GM21528 (cell line): ENCODE results near the gene FLOT2.
"Not testable (repeated sequence)": the region's sequence is repeated elsewhere in the genome, so short reads cannot be mapped to it uniquely, and the experiment has no call there.

ENCODE experiments used
- ATAC-seq: cut with Tn5 transposase; IDR thresholded peaks from one replicate; pipeline ENCODE4 v1.9.1; 2021; ENCODE audit warnings: mild to moderate bottlenecking, moderate library complexity; ENCODE audit not compliant: unreplicated experiment, low FRiP score

The FLOT2 gene

GRCh38 chr17:28897769-28898526 is 415 bp upstream of the FLOT2 start:
- ATAC-seq = no peak

GRCh38 chr17:28896491-28896883 is 1.0 kb downstream of the FLOT2 start:
- ATAC-seq = no peak

DNA sequence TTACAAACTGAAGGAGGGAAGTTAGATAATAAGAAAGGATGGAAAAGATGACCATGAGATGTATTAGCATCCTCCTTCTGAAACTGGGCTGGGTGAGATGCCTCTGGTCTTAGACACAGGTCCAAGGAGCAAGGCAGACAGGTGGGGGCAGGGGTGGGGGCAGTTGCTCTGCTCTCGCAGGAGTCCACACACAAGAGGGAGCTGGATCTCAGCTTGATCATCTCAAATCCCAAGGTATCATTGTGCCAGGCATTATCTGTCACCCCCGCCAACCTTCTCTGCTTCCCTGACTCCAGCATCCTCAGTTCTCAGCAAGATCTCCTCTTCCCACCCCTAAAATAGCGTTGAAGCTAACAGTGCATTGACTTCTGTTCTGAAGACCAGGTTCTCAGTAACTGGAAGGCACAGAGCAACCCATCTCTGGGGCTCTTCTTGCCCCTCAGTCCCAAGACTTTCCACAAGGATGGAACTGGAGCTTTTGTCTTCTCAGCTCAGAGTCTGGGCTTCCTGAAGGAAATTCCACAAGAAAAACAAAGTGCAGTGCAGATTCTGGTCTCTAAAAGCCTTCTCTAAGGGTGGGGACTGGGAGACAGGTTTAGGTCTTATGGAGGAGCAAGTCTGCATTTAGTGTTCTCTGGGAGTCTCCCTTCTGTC is 1.6 kb downstream of the FLOT2 start:
- no peak for ATAC-seq

- not testable (repeated sequence) for ATAC-seq
These were observed 4.0 kb downstream of the FLOT2 start for GRCh38 chr17:28893248-28894183.

- ATAC-seq = no peak
These were observed 5.5 kb downstream of the FLOT2 start for GRCh38 chr17:28892024-28892423.

GRCh38 chr17:28891201-28891600 is 6.3 kb downstream of the FLOT2 start:
- no peak for ATAC-seq

DNA sequence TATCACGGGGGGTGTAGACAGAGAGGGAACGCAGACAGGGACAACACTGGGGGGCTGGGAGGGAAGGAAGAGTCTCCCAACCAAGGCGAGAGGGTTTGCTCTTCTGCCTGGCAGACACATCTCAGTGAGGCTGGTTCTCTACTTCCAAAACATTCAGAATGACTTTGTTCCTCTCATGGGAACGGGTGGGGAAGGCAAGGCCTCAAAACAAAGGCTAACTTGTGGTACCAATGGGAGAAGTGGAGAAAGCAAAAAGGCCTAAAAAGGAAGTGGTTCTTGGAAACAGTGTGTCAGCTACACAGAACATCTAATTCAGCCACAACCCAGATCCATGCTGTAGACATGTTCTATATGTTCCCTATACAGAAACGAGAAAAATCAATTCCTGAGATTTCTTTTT is 7.5 kb downstream of the FLOT2 start:
- no peak for ATAC-seq

GRCh38 chr17:28888832-28889231 is 8.7 kb downstream of the FLOT2 start:
- ATAC-seq = no peak

DNA sequence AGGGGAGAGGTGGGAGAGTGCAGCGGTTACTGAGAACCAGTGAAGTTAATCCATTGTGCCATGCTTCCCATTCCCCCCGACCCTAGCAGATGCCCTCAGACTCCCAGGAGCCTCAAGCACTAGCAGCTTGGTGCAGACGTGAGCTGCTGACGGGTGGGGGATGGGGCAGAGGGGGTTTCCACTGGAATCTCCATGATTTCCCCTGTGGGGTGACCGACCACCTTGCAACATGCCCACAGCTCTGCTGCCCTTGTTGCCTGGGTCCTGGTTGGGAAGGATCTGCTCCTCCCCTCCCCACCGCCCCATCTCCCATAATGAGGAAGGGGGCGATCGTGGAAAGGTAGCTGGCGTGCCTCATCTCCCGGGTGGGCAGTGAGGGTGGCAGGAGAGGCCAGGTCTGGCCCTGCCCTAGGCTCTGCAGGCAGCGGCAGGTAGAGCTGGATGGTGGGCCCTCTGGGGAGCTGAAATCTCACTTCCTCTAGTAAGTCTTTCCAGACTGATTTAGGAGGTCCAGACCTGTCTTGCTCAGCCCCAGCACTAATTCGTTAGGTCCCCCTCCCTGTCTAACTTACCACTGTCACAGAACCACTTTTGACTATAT is 9.6 kb downstream of the FLOT2 start:
- ATAC-seq = no peak

DNA sequence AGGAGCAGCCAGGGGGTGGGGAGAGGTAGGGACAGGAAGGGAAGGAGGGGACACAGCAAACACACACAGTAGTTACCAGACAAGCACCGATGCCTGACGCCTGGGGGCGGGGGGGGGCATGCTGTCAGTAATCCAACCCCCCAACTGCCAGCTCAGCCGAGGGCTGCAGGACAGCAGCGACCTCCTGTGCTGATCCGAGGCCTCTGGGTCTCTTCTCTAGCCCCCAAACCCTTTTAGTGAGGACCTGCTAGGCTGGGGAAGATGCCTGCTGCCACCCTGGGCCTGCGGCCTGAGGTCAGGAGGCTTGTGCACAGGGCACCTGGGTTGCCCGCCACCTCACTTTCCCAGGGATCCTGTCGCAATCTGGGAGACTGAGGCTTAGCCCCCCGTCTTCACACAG is 11.6 kb downstream of the FLOT2 start:
- no peak for ATAC-seq

DNA sequence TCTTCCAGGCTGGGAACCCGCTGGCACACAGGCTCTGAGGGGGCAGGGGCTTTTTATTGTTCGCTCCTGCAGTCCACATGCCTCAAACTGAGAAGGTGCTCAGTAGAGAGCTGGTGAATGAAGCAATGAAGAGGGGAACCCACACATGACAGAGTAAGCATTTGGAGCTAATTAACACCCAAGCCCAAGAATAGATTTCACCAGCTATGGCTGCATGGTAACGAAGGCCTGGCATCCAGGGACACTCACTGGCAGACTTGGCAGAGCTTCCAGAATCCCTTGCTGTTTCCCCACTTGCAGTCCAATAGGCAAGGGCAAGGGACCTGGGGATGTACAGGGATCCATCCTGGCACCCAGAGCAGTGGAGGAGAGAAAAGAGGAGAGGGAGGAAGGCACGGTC is 12.2 kb downstream of the FLOT2 start:
- ATAC-seq = no peak

GRCh38 chr17:28883967-28884702 is 13.4 kb downstream of the FLOT2 start:
- ATAC-seq = no peak

DNA sequence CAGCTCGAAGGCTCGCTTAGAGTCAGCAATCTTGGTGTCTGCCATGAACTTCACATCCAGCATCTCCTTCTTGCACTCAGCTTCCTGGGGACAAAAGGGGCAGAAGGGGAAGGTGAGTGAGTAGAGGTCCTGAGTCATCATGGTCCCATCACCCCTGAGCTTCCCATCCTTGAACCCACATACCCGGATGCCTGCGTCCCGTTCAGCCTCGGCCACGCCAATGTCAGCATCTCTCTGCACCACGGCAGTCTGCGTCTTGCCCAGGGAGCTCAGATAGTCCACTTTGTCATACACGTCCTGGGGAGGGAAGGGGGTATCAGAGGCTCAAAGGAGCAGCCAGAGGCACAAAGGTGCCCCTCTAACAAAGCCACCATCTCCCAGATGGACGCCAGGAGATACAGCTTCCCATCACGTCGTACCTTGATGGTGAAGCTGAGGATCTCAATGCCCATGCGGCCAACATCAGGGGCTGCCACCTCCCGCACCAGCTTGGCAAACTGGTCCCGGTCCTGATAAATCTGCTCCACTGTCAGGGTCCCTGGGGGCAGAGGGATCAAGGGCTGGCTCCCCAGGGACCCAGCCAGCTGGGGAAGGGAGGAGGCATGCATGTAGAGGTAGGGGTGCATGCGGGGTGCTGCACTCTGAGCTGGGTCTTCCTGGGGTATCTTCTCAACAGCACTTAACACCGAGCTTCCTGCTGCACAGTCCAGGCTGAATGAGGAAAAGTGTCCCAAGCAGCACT is 15.2 kb downstream of the FLOT2 start:
- ATAC-seq = no peak

GRCh38 chr17:28881533-28882056 is 15.9 kb downstream of the FLOT2 start:
- ATAC-seq = no peak

DNA sequence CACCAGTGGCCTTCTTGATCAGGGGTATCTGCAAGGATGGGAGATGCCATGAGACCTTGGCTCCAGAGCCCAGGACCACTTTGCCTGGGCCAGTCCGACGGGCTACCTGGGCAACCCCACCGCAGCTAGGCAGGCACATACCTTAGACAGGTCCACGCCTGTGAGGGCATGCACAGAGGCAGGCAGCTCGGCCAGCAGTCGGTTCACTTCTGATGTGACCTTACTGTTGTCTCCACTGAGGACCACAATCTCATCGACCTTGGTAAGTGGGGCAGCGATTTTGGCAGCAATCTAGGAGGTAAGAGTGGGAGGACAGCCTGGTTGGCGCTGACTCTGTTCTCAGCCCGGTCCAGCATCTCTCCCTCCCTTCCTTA is 17.0 kb downstream of the FLOT2 start:
- no peak for ATAC-seq

DNA sequence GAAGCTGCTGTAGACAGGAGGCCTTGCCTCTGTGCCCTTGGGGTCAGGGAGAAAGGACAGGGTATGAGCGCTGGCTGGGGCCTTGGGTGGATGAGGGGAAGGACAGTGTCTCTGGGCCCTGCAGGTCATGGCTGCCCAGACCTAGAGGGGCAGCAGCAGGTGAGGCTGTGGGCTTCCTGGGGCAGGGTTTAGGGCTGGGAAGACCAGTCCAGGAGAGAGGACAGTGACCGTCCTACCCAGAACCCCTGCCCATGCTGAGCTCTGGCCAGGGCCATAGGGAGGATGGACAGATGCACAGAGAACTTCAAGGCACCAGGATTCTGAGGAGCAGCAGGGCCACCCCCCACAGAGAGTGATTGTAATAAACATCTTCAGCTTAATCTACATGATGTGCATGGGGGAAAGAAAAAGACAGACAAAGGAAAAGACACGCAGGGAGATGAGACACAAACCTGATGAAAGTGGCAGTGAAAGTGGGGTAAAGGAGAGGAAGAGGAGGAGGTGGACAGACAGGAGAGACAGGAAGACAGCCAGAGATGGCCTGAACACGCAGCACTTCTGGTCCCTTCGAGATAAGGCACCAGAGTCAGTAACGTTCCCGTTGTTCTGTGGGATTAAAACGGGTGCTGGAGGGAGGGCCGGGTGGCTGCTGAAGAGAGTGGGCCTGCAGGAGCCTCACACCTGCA is 17.5 kb downstream of the FLOT2 start:
- ATAC-seq = no peak

DNA sequence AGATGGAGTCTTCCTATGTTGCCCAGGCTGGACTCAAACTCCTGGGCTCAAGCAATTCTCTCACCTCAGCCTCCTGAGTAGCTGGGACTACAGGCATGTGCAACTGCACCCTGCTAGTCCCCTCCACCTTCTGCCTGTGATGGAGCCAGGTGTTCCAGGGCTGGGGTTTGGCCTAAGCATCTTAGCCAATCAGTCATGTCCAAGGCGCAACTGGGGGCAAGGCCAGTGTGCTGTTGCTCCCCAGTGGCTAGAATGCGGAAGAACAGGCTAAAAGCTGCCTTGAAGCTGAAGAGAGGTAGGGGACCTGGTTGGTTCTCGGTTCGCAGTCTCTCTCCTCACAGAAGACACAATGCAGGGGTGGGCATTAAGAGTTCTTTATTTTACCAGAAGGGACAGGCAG is 18.6 kb downstream of the FLOT2 start:
- ATAC-seq = no peak

DNA sequence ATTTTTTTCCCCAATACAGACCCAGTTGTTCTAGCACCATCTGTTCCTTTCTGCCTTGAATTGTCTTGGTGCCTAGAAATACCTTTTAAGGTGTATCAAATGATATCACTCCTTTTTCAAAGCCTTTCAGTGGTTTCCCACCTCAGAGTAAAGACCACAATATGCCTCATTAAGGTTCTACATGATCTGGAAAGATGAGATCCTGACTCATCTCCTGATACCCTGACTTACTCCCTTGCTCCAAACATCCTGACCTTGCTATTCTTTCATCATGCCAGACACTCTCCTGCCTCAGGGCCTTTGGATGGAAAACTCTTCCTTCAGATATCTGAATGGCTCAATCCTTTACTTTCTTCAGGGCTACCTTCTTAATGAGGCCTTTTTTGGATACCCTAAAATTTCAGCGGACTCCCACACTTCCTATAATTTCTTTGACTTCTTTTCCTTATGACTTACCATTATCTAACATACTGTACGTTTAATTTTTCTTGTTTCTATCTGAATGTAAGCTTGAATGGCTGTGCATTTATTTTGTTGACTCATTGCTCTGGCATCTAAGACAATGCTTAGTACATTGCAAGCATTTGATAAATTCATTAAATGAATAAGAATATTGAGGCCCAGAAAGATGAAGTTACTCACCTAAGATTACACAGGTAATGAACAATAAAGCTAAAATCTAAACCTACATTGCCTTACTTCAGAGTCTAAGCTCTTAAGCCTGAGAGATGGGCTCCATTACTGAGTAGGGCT is 19.2 kb downstream of the FLOT2 start:
- ATAC-seq = no peak
